B cell (primary cell): ENCODE data around the gene VPS39. TPM values are rescaled to one million over a fixed set of nuclear protein-coding genes. Genes with fewer than 3 reads are reported as not detected.

Experiments used
- ATAC-seq: fragments of 200-7000 bp; cut with Tn5 transposase; one replicate; pipeline ENCODE4 v1.10.0; 2021; ENCODE audit warnings: low read depth, mild to moderate bottlenecking, moderate number of reproducible peaks, moderate library complexity
- CTCF ChIA-PET: fragments of 350-600 bp; sonication (Branson Sonifier 250); formaldehyde crosslinking; loops from one replicate; lab custom pipeline; 2021; ENCODE audit warnings: antibody characterized with exemption, inconsistent platforms; lab: Charles Lee
- POLR2A ChIA-PET: fragments of 350-600 bp; sonication (Branson Sonifier 250); formaldehyde crosslinking; loops from one replicate; lab custom pipeline; 2021; ENCODE audit warnings: antibody characterized with exemption; lab: Charles Lee
- DNase-seq: peaks from one replicate; pipeline ENCODE4 v3.0.0; 2013
- H2AFZ ChIP-seq: 2 replicates; pipeline ENCODE4 v1.6.1; 2012; ENCODE audit warnings: mild to moderate bottlenecking, low read depth, low read length; ENCODE audit not compliant: insufficient read depth, poor library complexity, severe bottlenecking
- H3K27ac ChIP-seq, 2 donors: 1 replicate in 1 of 2; 2 replicates in 1 of 2; pipeline ENCODE4 v1.5.1; 2012 to 2013; ENCODE audit warnings: low read length in 2 of 2, mild to moderate bottlenecking in 2 of 2, moderate library complexity in 1 of 2
- H3K27me3 ChIP-seq, 4 experiments: fragments of 200-600 bp in 1 of 4; sonication (generic) in 1 of 4; replicated peaks in 1 of 4; 1 replicate in 2 of 4; 2 replicates in 2 of 4; pipeline versions ENCODE4 v1.6.1 to v1.7.0; 2013 to 2016; ENCODE audit warnings: low read length in 3 of 4, mild to moderate bottlenecking in 2 of 4, mixed read lengths in 1 of 4, moderate library complexity in 1 of 4; ENCODE audit not compliant: insufficient read depth in 4 of 4, control insufficient read depth in 3 of 4; ENCODE audit errors: control extremely low read depth in 1 of 4
- H3K36me3 ChIP-seq, 2 experiments: replicated peaks in 1 of 2; 1 replicate in 1 of 2; 2 replicates in 1 of 2; pipeline versions ENCODE4 v1.6.1 to v1.7.1; 2013; ENCODE audit warnings: low read length in 1 of 2; ENCODE audit not compliant: insufficient read depth in 2 of 2, control insufficient read depth in 1 of 2; ENCODE audit errors: control extremely low read depth in 1 of 2, extremely low read depth in 1 of 2
- H3K4me1 ChIP-seq, 2 donors: fragments of 200-600 bp in 1 of 2; sonication (generic) in 1 of 2; 1 replicate in 1 of 2; 2 replicates in 1 of 2; pipeline versions ENCODE4 v1.5.1 to v1.6.1; 2013 to 2017; ENCODE audit warnings: low read length in 2 of 2; ENCODE audit not compliant: control insufficient read depth in 2 of 2, insufficient read depth in 2 of 2
- H3K4me2 ChIP-seq: replicated peaks from 2 replicates; pipeline ENCODE3; 2012; ENCODE audit warnings: mild to moderate bottlenecking, low read depth, low read length; ENCODE audit not compliant: poor library complexity, severe bottlenecking
- H3K4me3 ChIP-seq, 5 experiments: fragments of 200-600 bp in 1 of 5; sonication (generic) in 1 of 5; 1 replicate in 3 of 5; 2 replicates in 2 of 5; pipeline versions ENCODE4 v1.5.1 to v1.7.0; 2011 to 2016; ENCODE audit warnings: low read length in 4 of 5, mild to moderate bottlenecking in 4 of 5, low read depth in 2 of 5, control low read depth in 1 of 5, moderate library complexity in 1 of 5; ENCODE audit not compliant: insufficient read depth in 1 of 5; ENCODE audit errors: control extremely low read depth in 1 of 5, extremely low read depth in 1 of 5
- H3K79me2 ChIP-seq: fragments of 200-600 bp; sonication (generic); one replicate; pipeline ENCODE4 v1.6.0; 2016; ENCODE audit warnings: low read length; ENCODE audit not compliant: control insufficient read depth, insufficient read depth
- H3K9ac ChIP-seq: fragments of 200-600 bp; sonication (generic); 2 replicates; pipeline ENCODE4 v1.6.1; 2017; ENCODE audit warnings: mild to moderate bottlenecking, low read length, moderate library complexity
- H3K9me3 ChIP-seq, 3 donors: one replicate each; pipeline versions ENCODE4 v1.6.1 to v1.7.1; 2013; ENCODE audit warnings: low read length in 2 of 3; ENCODE audit not compliant: control insufficient read depth in 2 of 3, insufficient read depth in 1 of 3; ENCODE audit errors: control extremely low read depth in 1 of 3
- H4K20me1 ChIP-seq: 2 replicates; pipeline ENCODE4 v1.6.0; 2012; ENCODE audit warnings: mild to moderate bottlenecking, low read length; ENCODE audit not compliant: insufficient read depth, control insufficient read depth, poor library complexity, severe bottlenecking
- H3K27ac Mint-ChIP-seq: one replicate; pipeline ENCODE4 v1.8.0; 2021; ENCODE audit warnings: mixed read lengths
- H3K27me3 Mint-ChIP-seq: one replicate; pipeline ENCODE4 v1.8.0; 2021; ENCODE audit warnings: mixed read lengths
- H3K4me1 Mint-ChIP-seq: one replicate; pipeline ENCODE4 v1.8.0; 2021; ENCODE audit warnings: mixed read lengths
- H3K4me3 Mint-ChIP-seq: one replicate; pipeline ENCODE4 v1.8.0; 2021; ENCODE audit warnings: mixed read lengths
- H3K9me3 Mint-ChIP-seq: one replicate; pipeline ENCODE4 v1.8.0; 2022; ENCODE audit warnings: mixed read lengths; ENCODE audit not compliant: insufficient read depth
- EZH2 ChIP-seq: IDR thresholded peaks from 2 replicates; pipeline ENCODE4 v1.6.1; 2012; ENCODE audit warnings: borderline replicate concordance, low read depth, mild to moderate bottlenecking, moderate library complexity, low read length; ENCODE audit not compliant: insufficient read depth, poor library complexity, severe bottlenecking
- WGBS: methylation state at CpG from one replicate; pipeline ENCODE4 v1.1.5; 2013; ENCODE audit warnings: missing lambda C conversion rate; ENCODE audit not compliant: insufficient coverage; 5-methylcytosine and 5-hydroxymethylcytosine counted together
- intact Hi-C: fragments of 100-400 bp; cut with micrococcal nuclease; formaldehyde crosslinking; loops from one replicate; pipeline ENCODE4 v1.10.0; 2022
- polyA plus RNA-seq: library from polyadenylated mRNA; depleted of rRNA; stranded (reverse); fragments of >200 nt; gene quantifications from 2 replicates; pipeline ENCODE4 v1.2.3, GENCODE V29; 2012
- total RNA-seq, 2 donors: library from RNA; stranded (reverse); fragments of 120-200 nt in 1 of 2; gene quantifications; 1 replicate in 1 of 2; 2 replicates in 1 of 2; pipeline versions ENCODE4 v1.2.3 to v1.2.4, GENCODE V29; 2013 to 2022
- TF ChIP-seq, protein P1 (sequence below): fragments of 200-600 bp; IDR thresholded peaks from one replicate; pipeline ENCODE4 v1.8.0; 2022; ENCODE audit warnings: antibody characterized with exemption, mild to moderate bottlenecking

VPS39 gene
- total and polyA plus RNA-seq, 2 donors (not counting 1 experiment from before 2014, with no cell fraction given), result 82.8 to 145 TPM

GRCh38 chr15:42203891-42204290, 4.2 kb downstream of the VPS39 start:
- no peak overlapping the region for H3K4me3 Mint-ChIP-seq
- H4K20me1 ChIP-seq, result peaks cover 35% of the 10 kb centered on the region

DNA sequence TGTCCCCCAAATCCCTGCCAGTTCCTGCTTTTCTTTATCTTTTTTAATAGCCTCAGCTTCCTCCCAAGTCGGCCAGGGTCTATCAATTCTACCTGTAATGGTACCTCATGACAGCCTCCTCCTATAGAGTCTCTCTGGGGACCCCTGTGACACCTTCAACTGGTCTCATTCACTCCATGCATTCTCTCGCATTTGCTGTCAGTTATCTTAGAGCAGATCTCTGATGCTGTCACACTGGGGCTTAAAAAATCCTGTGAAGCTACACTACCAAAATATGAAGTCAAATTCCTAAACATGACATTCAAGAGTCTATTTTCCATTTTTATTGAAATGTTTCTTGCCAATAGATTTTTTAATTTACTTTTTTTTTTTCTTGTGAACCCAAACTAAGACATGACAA, 5.5 kb downstream of the VPS39 start:
- no peak for TF ChIP-seq EZH2
- TF ChIP-seq, protein P1, sequence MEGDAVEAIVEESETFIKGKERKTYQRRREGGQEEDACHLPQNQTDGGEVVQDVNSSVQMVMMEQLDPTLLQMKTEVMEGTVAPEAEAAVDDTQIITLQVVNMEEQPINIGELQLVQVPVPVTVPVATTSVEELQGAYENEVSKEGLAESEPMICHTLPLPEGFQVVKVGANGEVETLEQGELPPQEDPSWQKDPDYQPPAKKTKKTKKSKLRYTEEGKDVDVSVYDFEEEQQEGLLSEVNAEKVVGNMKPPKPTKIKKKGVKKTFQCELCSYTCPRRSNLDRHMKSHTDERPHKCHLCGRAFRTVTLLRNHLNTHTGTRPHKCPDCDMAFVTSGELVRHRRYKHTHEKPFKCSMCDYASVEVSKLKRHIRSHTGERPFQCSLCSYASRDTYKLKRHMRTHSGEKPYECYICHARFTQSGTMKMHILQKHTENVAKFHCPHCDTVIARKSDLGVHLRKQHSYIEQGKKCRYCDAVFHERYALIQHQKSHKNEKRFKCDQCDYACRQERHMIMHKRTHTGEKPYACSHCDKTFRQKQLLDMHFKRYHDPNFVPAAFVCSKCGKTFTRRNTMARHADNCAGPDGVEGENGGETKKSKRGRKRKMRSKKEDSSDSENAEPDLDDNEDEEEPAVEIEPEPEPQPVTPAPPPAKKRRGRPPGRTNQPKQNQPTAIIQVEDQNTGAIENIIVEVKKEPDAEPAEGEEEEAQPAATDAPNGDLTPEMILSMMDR, result no peak
- H3K27me3 Mint-ChIP-seq, result no peaks in the 10 kb centered on the region
- Histone ChIP-seq H2AFZ (no peak overlapping the region), H4K20me1 (peaks cover 37% of the 10 kb centered on the region), H3K27ac (no peak overlapping the region), H3K9me3 (no peaks in the 10 kb centered on the region), H3K4me2 (no peak overlapping the region), H3K36me3 (peaks cover 8 to 29% of the 10 kb centered on the region in 2 experiments), H3K4me3 (no peak overlapping the region), H3K9ac (no peak overlapping the region), H3K79me2 (peaks cover 70% of the 10 kb centered on the region), H3K4me1 (peaks cover 15 to 17% of the 10 kb centered on the region in 2 donors), H3K27me3 (no peaks in the 10 kb centered on the region)
- no peak for ATAC-seq
- H3K4me3 Mint-ChIP-seq, result no peak overlapping the region
- CTCF ChIA-PET, result no interaction called here
- intact Hi-C loops, result no loop called here
- H3K9me3 Mint-ChIP-seq, result no peaks in the 10 kb centered on the region
- WGBS, result 61% methylated on average over 2 of the region's 2 CpGs
- DNase-seq, result no peak
- POLR2A ChIA-PET, result no interaction called here
- H3K27ac Mint-ChIP-seq, result no peak overlapping the region
- peaks cover 36% of the 10 kb centered on the region for H3K4me1 Mint-ChIP-seq

More at GRCh38 chr15:42203891-42204290, 4.2 kb downstream of the VPS39 start:
- Histone ChIP-seq H3K79me2 (peaks cover 77% of the 10 kb centered on the region), H3K9ac (no peak overlapping the region), H3K9me3 (no peaks in the 10 kb centered on the region), H3K4me3 (no peak overlapping the region), H2AFZ (no peak overlapping the region), H3K4me2 (no peak overlapping the region), H3K27me3 (no peaks in the 10 kb centered on the region), H3K36me3 (peaks cover 5 to 18% of the 10 kb centered on the region in 2 experiments), H3K4me1 (peaks cover 20 to 22% of the 10 kb centered on the region in 2 donors), H3K27ac (no peak overlapping the region)
- no peak for TF ChIP-seq EZH2
- TF ChIP-seq, protein P1, result no peak
- Mint-ChIP-seq H3K4me1 (peaks cover 40% of the 10 kb centered on the region), H3K27me3 (no peaks in the 10 kb centered on the region), H3K27ac (no peak overlapping the region), H3K9me3 (no peaks in the 10 kb centered on the region)
- CTCF ChIA-PET, result interaction anchor here (0.7 kb wide), 1 partner anchor 32 kb away, joined by 3 read pairs; no protein-coding TSS in a partner anchor
- intact Hi-C loops, result no loop called here
- ATAC-seq (no peak), DNase-seq (no peak)
- 100% methylated on average over 3 of the region's 3 CpGs for whole genome bisulfite sequencing
- POLR2A ChIA-PET, result no interaction called here
